AG04449 (cell line): ENCODE results near the gene SLC35B2.

Experiments used
- CTCF ChIA-PET: fragments of 350-600 bp; formaldehyde crosslinking; extraction: SDS; loops from one replicate; lab custom pipeline; 2021; ENCODE audit warnings: antibody characterized with exemption; lab: Yijun Ruan, JAX
- POLR2A ChIA-PET: fragments of 400-600, 350-600 bp; formaldehyde crosslinking; extraction: SDS; loops from one replicate; lab custom pipeline; 2020; ENCODE audit warnings: antibody characterized with exemption, inconsistent platforms; lab: Yijun Ruan, JAX
- DNase-seq: peaks from one replicate; pipeline ENCODE4 v3.0.0-alpha.2; 2010; ENCODE audit warnings: low read depth, low spot score
- H3K4me3 ChIP-seq: 2 replicates; pipeline ENCODE4 v1.5.1; 2011; ENCODE audit warnings: low read depth, mild to moderate bottlenecking, control low read depth, low read length
- CTCF ChIP-seq: IDR thresholded peaks from one replicate; pipeline ENCODE4 v1.5.1; 2011; ENCODE audit warnings: mild to moderate bottlenecking, moderate library complexity, low read length, control low read depth, inconsistent platforms; ENCODE audit not compliant: insufficient read depth; ENCODE audit errors: missing control alignments

Gene SLC35B2

GRCh38 chr6:44257025-44257752 is at the start of gene SLC35B2:
SLC35B2 (minus strand) TSS chr6:44257528; CDS start chr6:44257410, 118 bp downstream.
- ChIA-PET CTCF (interaction anchor here (0.5 to 7.4 kb wide), 24 partner anchors 10 to 159 kb away, joined by 3 to 73 read pairs (median 4); partner anchors contain the start of genes AARS2, CAPN11, HSP90AB1 and TMEM151B), POLR2A (interaction anchor here (0.7 to 3.4 kb wide), 3 partner anchors 10 to 84 kb away, joined by 3 to 109 read pairs (median 3); partner anchors contain the start of gene HSP90AB1)
- TF ChIP-seq CTCF = peak; percentile 54
- DNase-seq = no peak
- peak within 1 kb of the TSS; percentile 88 for H3K4me3 ChIP-seq

- DNase-seq = no peak
- ChIA-PET POLR2A (no interaction called here), CTCF (interaction anchor here (0.6 to 16.0 kb wide), 8 partner anchors 5 to 134 kb away, joined by 3 to 158 read pairs (median 8); partner anchors contain the start of genes AARS2, NFKBIE and TMEM151B)
- H3K4me3 ChIP-seq = no peak overlapping the region
- TF ChIP-seq CTCF = no peak
These were observed 49.4 kb upstream of the SLC35B2 start for GRCh38 chr6:44306710-44307109.

- ChIA-PET POLR2A (no interaction called here), CTCF (interaction anchor here (0.6 to 16.0 kb wide), 24 partner anchors 7 to 206 kb away, joined by 3 to 158 read pairs (median 4); partner anchors contain the start of genes AARS2, NFKBIE, SLC35B2 and TMEM151B)
- H3K4me3 ChIP-seq = no peak overlapping the region
- TF ChIP-seq CTCF = no peak
- DNase-seq = no peak
These were observed 47.9 kb upstream of the SLC35B2 start for GRCh38 chr6:44305200-44305725.

- DNase-seq = no peak
- CTCF ChIA-PET = interaction anchor here (0.6 to 16.0 kb wide), 24 partner anchors 8 to 208 kb away, joined by 3 to 158 read pairs (median 5); partner anchors contain the start of genes AARS2, NFKBIE, SLC35B2 and TMEM151B
- peak; percentile 78 for TF ChIP-seq CTCF
- POLR2A ChIA-PET = no interaction called here
- no peak overlapping the region for H3K4me3 ChIP-seq
These were observed 47.2 kb upstream of the SLC35B2 start for GRCh38 chr6:44304282-44305199.

- no peak overlapping the region for H3K4me3 ChIP-seq
- TF ChIP-seq CTCF = no peak
- CTCF ChIA-PET = interaction anchor here (0.6 to 16.0 kb wide), 10 partner anchors 8 to 579 kb away, joined by 3 to 158 read pairs (median 6); partner anchors contain the start of genes AARS2, NFKBIE and TMEM151B
- no peak for DNase-seq
- POLR2A ChIA-PET = no interaction called here
These were observed 46.5 kb upstream of the SLC35B2 start for GRCh38 chr6:44303842-44304241.
